Stimulated activated CD4-positive, alpha-beta T cell treated with anti-CD3 and anti-CD28 coated beads, Interleukin-1b, Interleukin-23, amount 100 ng/mL, for 1 hour (primary cell): ENCODE measurements around the gene TLR10.
"Not testable (repeated sequence)": the region's sequence is repeated elsewhere in the genome, so short reads cannot be mapped to it uniquely, and the experiment has no call there.

ENCODE experiments used
- DNase-seq, 2 donors: peaks; one replicate each; pipeline ENCODE4 v3.0.0-alpha.2; 2020; ENCODE audit warnings: low read depth in 2 of 2

The TLR10 gene, protein sequence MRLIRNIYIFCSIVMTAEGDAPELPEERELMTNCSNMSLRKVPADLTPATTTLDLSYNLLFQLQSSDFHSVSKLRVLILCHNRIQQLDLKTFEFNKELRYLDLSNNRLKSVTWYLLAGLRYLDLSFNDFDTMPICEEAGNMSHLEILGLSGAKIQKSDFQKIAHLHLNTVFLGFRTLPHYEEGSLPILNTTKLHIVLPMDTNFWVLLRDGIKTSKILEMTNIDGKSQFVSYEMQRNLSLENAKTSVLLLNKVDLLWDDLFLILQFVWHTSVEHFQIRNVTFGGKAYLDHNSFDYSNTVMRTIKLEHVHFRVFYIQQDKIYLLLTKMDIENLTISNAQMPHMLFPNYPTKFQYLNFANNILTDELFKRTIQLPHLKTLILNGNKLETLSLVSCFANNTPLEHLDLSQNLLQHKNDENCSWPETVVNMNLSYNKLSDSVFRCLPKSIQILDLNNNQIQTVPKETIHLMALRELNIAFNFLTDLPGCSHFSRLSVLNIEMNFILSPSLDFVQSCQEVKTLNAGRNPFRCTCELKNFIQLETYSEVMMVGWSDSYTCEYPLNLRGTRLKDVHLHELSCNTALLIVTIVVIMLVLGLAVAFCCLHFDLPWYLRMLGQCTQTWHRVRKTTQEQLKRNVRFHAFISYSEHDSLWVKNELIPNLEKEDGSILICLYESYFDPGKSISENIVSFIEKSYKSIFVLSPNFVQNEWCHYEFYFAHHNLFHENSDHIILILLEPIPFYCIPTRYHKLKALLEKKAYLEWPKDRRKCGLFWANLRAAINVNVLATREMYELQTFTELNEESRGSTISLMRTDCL

DNA sequence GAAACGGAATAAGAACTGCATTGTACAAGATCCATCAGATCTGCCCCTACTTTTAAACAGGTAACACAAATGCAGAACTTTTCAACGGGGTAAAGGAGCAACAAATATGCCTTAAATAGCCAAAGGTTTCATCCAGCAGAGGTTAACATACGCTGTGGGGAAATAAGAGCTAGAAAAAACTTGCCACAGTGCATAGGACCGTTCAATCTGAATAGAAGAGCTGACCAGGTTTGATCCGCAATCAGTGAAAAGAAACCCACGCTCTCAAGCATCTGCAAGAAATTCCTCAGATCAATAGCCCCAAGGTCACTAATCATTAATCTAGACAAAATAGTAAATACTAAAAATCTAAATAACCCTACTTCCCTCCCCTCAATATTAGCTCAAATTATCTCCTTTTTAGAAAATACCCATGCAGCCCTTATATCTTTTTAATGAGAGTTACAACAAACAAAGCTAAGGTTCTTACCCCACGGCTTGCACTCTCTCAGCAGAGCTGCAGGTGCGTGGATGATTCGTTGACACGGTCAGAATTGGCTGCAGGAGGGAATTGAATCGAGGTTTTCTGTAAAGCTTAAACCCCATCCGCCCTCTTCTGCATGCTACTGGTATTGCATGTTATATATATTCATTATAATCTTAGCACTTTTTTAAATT lies at the start of gene TLR10:
TSS of gene TLR10 (minus strand) at position 539 of the 657 bp plus-strand sequence. CDS start 7,400 bp downstream, outside the sequence.
- no peak for DNase-seq

DNA sequence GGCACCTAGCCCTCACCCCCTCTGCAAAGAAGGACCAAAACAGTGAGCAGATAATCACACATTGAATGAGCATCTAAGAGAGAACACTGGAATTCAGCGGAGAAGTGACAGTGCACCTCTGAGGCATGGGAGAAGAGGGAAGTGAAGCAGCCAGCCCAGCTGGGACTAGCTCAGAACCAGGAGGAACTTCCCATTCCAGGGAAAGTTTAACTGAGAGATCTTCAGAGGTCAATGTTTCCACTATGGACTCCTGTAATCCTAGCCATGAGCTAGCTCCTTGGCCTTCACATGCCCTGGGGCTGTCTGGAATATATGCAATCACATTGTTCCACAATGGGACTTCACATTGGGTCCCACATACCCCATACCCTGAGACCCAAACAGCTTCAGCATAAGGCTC lies 49.4 kb upstream of the TLR10 start:
- DNase-seq = no peak

DNA sequence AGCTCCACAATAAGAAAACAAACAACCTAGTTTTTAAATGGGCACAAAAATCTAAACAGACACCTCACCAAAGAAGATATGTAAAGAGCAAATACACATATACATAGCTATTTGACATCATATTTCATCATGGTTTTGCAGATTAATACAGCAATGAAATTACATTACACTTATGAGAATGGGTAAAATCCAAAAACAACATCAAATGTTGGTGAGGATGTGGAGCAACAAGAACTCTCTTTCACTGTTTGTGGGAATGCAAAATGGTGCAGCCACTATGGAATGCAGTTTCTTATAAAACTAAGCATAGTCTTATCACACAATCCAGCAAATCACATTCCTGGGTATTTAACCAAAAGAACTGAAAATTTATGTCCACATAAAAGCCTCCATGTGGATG lies 48.9 kb upstream of the TLR10 start:
- DNase-seq = no peak

DNA sequence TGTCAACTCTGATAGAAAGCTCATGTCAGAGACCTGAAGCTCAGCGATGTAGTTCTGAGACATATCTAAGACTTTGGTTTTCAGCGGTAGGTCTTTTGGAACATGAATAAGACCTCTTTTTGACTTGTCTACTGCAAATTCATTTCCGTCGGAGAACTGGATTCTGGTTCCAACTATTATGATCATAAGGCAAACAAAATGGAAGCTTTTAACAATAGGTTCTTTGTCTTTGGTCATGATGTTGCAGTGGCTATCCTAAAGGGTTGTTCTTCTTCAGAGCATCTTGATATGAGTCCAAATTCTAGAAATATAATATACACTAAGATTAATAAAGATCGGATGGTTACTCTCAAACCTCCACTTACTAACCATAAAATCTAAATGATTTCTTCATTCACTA lies 46.4 kb upstream of the TLR10 start:
- no peak for DNase-seq

DNA sequence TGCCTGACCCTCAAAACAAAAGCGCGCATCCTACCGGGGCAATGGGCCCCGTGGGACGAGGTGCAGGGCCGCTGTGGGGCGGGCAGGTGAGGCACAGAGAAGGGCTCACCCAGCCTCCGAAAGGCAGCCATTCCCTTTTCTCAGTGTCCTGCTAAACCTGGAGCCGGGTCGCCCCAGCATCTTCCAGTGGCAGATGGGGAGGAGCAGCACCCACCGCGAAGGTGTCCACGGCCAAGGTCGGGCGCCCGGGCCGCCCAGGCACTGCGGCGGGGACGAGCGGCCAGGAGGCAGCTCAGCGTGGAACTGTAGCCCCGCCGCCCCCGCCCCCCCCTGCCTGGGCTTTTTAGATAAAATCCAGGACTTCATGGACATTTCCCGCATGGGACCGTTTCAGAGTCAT lies 41.0 kb upstream of the TLR10 start:
- no peak for DNase-seq

DNA sequence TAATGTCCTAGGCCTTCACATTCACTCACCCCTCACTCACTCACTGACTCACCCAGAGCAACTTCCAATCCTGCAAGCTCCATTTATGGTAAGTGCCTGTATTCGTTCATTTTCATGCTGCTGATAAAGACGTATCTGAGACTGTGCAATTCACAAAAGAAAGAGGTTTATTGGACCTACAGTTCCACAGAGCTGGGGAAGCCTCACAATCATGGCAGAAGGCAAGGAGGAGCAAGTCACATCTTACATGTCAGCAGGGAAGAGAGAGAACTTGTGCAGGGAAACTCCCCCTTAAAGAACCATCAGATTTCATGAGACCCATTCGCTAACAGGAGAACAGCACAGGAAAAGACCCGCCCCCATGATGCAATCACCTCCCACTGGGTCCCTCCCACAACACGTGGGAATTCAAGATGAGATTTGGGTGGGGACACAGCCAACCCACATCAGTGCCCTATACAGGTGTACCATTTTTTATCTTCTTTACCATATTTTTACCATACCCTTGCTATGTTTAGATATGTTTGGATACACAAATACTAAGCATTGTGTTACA lies 40.0 kb upstream of the TLR10 start:
- DNase-seq = no peak

DNA sequence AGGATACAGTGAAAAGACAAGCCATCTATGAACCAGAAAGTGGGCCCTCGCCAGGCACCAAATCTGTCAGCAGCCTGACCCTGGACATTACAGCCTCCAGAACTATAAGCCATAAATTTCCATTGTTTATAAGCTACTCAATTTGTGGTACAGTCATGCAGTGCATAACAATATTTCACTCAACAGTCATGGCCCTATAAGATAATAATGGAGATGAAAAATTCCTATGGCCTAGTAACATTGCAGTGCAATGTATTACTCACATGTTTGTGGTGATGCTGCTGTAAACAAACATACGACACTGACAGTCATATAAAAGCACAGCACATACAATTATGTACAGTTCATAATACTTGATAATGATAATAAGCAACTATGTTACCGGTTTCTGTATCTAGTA lies 38.9 kb upstream of the TLR10 start:
- DNase-seq = no peak

DNA sequence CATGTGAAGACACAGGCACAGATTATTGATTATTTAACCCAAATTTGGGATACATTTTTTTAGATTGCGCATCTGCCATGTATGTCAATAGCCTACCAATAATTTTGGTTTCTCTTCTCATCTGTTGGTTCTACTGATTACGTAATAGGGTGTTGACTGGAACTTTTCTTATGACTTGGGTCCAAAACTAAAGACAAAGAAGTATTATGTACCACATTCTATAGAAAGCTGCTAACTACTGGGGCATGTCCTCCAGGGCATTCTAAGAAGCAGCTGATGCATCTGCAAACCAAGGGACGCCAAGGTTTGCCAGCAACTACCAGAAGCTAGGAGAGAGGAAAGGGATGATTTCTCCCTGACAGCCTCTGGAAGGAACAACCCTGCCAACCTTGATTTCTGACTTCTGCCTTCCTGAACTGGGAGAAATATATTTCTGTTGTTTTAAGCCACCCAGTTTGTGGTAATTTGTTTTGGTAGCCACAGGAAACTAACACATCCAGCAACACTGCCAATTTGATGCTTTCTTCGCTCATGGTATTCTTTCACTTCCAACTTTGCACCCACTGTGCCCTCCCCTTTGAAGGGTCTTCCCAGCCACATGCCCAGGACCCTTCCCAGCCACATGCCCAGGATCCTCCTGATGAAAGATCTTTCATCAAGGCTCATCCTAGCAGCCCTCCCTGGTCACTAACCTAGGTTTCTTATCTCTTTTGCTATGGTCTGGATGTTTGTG lies 37.7 kb upstream of the TLR10 start:
- no peak for DNase-seq

DNA sequence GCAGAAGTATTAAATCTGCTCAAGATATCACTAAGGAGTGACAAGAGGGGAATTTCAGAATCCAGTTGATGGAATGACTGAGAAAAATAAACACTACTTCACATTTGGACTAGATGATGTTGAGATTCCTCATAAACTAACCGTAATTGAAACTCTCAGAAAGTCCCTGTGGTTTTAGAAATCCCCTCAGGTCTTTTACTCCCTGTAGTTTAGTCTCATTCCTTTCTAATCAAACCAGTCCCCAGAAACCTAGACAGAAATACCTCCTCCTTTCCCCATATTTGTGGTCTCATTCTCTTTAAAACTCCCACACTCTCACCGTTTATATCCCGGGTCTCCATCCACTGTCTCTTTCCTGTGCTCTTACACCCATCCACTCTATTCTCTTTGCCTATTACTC lies 36.8 kb upstream of the TLR10 start:
- DNase-seq = no peak

DNA sequence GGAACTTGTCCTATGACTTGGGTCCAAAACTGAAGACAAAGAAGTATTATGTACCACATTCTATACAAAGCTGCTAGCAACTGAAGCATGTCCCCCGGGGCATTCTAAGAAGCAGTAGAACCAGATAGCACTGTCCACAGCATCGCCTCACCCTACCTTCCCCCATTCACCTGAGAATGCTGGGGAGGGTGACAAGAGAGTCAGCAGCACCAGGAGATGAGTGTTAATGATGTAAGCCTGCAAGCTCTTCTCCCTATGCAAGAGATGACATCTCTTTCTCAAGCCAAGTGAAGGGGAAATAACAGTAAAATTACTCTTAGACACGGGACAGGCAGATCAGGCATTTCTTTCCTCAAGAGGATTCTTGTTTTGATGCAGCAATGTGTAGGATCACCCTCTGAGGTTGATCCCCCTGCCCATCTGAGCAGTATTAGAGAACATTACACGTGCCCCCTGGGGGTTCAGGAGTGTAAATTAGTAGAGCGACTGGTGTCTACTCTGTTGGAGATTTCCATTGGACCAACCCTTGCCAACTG lies 35.7 kb upstream of the TLR10 start:
- no peak for DNase-seq

DNA sequence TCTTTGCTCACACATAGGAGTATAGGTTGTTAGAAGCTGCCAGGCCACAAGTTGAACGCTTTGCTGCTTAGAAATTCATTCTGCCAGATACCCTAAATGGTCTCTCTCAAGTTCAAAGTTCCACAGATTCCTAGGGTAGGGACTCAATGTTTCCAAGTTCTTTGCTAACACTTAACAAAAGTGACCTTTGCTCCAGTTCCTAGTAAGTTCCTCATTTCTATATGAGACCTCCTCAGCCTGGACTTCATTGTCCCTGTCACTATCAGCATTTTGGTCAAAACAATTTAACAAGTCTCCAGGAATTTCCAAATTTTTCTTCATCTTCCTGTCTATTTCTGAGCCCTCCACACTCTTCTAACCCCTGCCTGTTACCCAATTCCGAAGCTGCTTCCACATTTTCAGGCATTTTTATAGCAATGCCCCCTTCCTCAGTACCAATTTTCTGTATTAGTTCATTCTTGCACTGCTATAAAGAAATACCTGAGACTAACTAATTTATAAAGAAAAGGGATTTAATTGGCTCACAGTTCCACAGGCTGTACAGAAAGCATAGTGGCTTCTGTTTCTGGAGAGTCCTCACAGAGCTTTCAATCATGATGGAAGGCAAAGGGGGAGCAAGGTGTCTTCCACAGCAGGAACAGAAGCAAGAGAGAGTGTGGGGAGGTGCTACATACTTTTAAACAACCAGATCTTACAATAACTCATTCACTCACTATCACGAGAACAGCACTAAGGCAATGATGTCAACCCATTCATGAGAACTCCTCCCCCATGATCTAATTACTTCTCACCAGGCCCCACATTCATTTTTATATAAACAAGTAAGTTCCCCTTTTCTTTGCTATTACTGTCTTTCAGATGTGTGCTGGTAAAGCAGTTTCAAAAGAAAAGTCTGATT lies 33.3 kb upstream of the TLR10 start:
- no peak for DNase-seq

DNA sequence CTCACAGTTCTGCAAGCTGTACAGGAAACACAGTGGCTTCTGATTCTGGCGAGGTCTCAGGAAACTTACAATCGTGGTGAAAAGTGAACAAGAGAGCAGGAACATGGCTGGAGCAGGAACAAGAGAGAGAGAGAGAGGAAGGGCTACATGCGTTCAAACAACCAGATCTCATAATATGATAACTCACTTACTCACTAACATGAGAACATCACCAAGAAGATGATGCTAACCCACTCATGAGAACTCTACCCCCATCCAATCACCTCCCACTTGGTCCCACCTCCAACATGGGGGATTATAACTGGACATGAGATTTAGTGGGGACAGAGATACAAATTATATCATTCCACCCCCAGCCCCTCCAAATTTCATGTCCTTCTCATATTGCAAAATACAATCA lies 31.6 kb upstream of the TLR10 start:
- no peak for DNase-seq

DNA sequence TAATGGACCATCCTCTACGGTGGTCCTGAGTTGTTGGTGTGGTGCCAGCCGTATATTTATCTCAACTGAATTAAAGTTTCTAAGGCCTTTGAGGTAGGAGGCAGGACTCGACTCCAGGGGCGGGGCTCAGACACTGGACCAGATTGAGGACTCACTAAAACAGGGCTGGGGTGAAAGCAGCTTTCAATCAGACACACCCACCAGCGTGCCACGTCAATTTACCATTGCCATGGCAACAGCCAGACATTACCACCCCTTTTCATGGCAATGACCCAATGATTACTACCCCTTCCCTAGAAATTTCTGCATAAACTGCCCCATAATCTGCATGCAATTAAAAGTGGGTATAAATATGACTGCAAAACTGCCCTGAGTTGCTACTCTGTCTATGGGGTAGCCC lies 28.5 kb upstream of the TLR10 start:
- no peak for DNase-seq

DNA sequence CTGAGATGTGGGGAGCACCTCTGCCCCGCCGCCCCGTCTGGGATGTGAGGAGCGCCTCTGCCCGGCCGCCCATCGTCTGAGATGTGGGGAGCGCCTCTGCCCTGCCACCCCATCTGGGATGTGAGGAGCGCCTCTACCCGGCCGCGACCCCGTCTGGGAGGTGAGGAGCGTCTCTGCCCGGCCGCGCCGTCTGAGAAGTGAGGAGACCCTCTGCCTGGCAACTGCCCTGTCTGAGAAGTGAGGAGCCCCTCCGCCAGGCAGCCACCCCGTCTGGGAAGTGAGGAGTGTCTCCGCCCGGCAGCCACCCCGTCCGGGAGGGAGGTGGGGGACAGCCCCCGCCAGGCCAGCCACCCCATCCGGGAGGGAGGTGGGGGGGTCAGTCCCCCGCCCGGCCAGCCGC lies 24.7 kb upstream of the TLR10 start:
- not testable (repeated sequence) for DNase-seq

DNA sequence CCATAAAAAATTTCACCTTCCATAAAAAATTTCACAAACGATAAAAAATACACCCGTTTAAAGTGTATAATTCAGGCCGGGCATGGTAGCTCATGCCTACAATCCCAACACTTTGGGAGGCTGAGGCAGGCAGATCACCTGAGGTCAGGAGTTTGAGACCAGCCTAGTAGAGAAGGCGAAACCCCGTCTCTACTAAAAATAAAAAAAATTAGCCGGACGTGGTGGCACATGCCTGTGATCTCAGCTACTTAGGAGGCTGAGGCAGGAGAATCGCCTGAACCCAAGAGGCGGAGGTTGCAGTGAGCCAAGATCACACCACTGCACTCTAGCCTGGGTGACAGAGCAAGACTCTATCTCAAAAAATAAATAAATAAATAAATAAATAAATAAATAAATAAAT lies 23.5 kb upstream of the TLR10 start:
- not testable (repeated sequence) for DNase-seq

DNA sequence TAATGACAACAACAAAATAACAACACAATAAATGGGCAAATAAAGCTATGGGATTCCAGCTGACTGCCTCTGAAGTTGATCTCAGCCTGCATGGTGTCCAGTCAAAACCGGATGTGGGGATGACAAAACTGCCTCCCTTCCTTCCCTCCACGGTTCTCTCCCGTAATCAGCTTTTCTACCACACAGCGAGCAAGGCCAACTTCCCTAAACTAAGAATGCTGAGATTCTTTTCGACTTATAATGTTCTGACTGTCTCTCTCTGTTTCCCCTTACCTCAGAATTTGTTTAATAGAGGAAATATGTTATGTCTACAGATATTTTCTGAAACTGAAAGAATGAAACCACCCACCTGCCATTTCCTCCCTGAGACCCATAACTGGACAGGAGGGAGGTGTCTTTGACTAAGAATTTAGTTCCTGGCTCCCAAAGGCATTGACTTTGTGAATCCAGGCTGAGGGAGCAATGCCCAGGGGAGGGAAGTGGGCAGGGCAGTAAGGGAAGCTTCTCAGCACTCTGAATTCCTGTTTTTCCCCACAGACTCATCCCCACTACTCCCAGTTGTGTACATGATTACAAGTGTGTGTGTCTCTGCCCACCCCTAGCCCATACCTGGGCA lies 22.8 kb upstream of the TLR10 start:
- DNase-seq = no peak

DNA sequence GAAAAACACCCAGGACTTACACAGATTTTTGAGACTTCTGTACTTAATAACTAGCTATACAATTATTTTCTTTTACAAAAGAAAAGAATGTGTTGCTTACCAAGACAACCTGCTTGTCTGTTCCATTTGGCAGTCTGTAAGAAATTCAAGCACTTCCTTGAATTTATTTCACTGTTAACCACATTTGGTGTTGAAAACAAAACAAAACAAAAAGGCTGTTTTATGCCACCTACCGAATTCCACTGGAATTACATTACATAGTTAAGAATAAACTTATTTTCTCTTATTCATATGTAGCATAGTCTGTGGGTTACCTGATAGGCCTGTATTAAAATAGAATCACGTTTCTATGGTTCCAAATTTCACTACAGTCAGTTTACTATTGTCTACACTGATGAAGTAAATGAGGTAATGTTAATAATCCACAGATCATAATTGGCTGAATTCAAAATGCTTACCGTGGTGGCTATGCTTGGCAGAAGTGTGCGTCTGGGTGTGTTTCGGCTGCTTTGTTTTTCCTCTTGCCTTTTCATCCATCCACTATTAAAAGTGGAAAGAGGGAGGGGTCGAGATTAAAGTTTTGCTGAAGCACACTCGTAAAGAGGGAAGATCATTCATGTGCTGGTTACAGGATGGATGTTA lies 22.0 kb upstream of the TLR10 start, which contains the start of gene TLR1:
TSS of gene TLR1 (minus strand) at position 138 of the 642 bp plus-strand sequence. CDS start 5,960 bp downstream, outside the sequence.
- DNase-seq = no peak

DNA sequence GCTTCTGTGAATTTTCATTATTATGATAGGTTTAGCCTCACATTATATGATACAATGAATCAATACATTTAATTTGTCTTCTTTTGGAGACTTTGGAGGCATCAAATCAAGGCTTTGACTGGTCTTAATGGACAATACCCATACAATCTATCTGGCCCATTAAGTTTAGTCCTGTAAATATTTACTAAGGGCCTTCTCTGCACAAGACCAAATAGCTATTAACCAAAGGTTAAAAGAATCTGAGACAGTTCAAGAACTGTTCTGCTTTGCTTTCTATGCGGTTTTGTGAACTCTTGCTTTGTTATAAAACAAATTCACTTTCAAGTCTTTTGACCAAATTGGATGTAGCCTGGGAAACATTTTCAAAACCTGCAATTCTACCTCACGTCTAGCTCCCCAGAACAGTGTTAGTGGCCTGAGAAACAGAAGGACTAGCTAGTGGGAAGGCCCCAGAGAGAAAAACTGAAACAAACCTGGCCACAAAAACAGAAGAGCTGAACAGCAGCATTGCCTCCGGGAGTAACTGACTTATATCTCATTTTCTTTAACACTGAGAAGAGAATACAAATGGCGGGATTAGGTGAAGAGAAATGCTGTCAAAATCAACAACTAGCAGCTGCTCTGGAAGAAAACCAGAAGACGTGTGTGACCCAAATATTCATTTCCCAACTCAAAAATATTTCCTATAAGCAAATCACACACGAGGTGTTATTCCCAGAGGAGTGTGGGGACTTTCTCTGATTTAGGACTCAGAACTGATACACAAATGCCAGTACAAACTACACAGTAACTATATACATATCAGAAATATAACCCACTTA lies 21.3 kb upstream of the TLR10 start:
- DNase-seq = no peak
